BE2C (cell line): Measurements from ENCODE around the gene HOXB13.
"Not testable (repeated sequence)": the region's sequence is repeated elsewhere in the genome, so short reads cannot be mapped to it uniquely, and the experiment has no call there.

Experiments
- DNase-seq: peaks from one replicate; pipeline ENCODE4 v3.0.0-alpha.2; 2020
- H3K27me3 ChIP-seq: fragments of 250-450 bp; sonication (Bioruptor Pico); 2 replicates; pipeline ENCODE4 v1.5.1; 2020; ENCODE audit warnings: mild to moderate bottlenecking
- H3K36me3 ChIP-seq: fragments of 250-450 bp; sonication (Bioruptor Pico); 2 replicates; pipeline ENCODE4 v1.5.1; 2020; ENCODE audit warnings: mild to moderate bottlenecking
- H3K4me1 ChIP-seq: fragments of 250-450 bp; sonication (Bioruptor Pico); 2 replicates; pipeline ENCODE4 v1.5.1; 2020
- H3K4me3 ChIP-seq: 2 replicates; pipeline ENCODE4 v1.5.1; 2011; ENCODE audit warnings: low read depth, low read length
- H3K9me3 ChIP-seq: fragments of 250-450 bp; sonication (Bioruptor Pico); 2 replicates; pipeline ENCODE4 v1.5.1; 2020
- TF ChIP-seq, protein P1 (sequence below): IDR thresholded peaks from 2 replicates; pipeline ENCODE4 v1.5.1; 2012; ENCODE audit warnings: mild to moderate bottlenecking, low read depth, low read length

The HOXB13 gene

GRCh38 chr17:48718227-48718760 is 10.3 kb downstream of the HOXB13 start:
- H3K27me3 ChIP-seq: peaks cover 97% of the 10 kb centered on the region

DNA sequence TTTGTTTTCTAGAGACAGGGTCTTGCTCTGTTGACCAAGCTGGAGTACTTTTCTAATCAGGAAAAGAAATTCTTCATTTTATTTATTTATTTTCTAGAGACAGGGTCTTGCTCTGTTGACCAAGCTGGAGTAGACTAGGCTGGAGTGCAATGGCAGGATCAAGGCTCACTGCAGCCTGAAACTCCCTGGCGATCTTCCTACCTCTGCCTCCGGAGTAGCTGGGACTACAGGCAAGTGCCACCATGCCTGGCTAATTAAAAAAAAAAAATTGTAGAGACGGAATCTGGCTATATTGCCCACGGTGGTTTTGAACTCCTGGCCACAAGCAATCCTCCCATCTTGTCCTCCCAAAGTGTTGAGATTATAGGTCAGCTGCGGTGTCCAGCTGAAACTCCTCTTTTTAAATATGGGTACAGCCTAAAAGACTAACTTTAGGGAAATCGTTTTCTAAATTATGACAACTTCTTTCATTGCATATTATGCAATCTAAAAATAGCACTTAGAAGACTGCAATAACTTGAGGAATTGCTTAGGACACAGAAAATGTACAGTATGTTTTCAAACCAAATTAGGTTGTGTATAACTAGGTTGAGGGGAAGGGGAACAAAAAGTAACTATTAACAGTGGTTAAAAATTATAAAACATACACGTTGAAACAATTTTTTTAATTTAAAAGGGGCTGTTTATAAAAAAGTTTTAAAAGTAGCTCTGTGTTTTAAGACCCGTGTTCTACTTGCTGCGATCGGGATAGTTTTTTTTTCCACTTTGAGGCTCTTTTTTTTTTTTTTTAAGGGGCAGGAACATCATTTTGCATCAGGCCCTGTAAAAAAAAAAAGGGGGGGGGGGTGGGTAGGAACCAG is 11.0 kb downstream of the HOXB13 start:
- Histone ChIP-seq H3K4me3 (no peak overlapping the region), H3K27me3 (peaks cover 95% of the 10 kb centered on the region), H3K9me3 (no peaks in the 10 kb centered on the region)

More at GRCh38 chr17:48718227-48718760, 10.3 kb downstream of the HOXB13 start:
- Histone ChIP-seq H3K9me3 (no peaks in the 10 kb centered on the region), H3K36me3 (no peaks in the 10 kb centered on the region), H3K4me3 (no peak overlapping the region), H3K4me1 (no peaks in the 10 kb centered on the region)
- TF ChIP-seq, protein P1, sequence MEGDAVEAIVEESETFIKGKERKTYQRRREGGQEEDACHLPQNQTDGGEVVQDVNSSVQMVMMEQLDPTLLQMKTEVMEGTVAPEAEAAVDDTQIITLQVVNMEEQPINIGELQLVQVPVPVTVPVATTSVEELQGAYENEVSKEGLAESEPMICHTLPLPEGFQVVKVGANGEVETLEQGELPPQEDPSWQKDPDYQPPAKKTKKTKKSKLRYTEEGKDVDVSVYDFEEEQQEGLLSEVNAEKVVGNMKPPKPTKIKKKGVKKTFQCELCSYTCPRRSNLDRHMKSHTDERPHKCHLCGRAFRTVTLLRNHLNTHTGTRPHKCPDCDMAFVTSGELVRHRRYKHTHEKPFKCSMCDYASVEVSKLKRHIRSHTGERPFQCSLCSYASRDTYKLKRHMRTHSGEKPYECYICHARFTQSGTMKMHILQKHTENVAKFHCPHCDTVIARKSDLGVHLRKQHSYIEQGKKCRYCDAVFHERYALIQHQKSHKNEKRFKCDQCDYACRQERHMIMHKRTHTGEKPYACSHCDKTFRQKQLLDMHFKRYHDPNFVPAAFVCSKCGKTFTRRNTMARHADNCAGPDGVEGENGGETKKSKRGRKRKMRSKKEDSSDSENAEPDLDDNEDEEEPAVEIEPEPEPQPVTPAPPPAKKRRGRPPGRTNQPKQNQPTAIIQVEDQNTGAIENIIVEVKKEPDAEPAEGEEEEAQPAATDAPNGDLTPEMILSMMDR: no peak
- DNase-seq: no peak

DNA sequence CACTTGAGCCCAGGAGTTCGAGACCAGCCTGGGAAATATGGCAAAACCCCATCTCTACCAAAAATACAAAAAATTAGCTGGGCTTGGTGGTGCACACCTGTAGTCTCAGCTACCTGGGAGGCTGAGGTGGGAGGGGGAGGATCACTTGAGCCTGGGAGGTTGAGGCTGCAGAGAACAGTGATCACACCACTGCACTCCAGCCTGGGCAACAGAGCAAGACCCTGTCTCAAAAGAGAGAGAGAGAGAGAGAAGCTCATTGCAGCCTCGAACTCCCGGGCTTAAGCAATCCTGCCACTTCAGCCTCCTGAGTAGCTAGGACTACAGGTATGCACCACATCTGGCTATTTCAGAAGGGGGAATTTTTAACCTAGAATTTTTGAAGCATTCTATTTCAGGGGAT is 12.0 kb downstream of the HOXB13 start:
- H3K36me3 ChIP-seq, H3K4me1 ChIP-seq, H3K4me3 ChIP-seq, H3K9me3 ChIP-seq, DNase-seq: not testable (repeated sequence)
- peaks cover 95% of the 10 kb centered on the region for H3K27me3 ChIP-seq

More for the DNA sequence above, 11.0 kb downstream of the HOXB13 start:
- no peak for DNase-seq
- TF ChIP-seq, protein P1: no peak
- Histone ChIP-seq H3K4me1 (no peaks in the 10 kb centered on the region), H3K36me3 (no peaks in the 10 kb centered on the region)

DNA sequence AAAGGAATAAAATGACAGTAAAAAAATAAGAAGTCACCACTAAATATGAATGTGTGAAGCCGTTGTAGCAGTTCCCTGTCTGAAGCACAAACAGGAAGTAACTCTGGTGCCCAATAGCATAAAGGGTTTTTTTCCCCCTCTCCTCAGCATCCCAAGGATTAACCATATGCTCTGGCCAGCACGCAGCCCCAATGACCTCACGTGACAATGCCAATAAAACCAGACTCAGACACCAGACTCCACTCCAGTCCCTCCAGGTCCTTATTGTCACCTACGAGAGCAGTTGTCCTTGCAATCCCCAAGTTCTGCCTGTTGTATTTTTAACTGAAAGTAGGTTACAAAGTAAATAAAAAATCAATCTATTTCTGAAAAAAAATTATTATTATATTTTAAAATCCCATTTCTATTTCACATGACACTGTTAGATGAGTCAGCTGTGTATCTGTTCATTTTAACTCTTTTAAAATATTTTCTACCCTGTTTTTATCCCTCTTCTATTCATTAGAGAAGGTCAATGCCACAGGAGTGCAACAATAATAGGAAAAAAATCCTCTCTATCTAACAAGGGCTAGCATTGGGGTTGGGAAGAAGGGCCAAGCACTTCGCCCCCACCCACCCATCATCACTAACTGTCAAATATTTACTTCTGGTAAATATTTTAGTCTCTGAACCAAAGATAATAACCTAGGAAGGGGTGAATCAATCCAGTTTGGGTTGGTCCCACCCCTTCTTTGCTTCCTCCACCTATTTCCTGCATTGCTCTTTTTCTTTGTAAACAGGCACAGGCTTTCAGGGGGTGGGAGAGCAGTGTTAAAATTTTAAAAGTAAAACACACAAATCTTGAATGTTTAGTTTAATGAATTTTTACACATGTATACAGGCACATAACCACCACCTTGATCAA is 12.8 kb downstream of the HOXB13 start:
- Histone ChIP-seq H3K9me3 (no peaks in the 10 kb centered on the region), H3K27me3 (peaks cover 93% of the 10 kb centered on the region), H3K36me3 (no peaks in the 10 kb centered on the region), H3K4me3 (no peak overlapping the region), H3K4me1 (no peaks in the 10 kb centered on the region)
- TF ChIP-seq, protein P1: no peak
- DNase-seq: no peak

- H3K27me3 ChIP-seq: peaks cover 94% of the 10 kb centered on the region
- TF ChIP-seq, protein P1: no peak
- no peak for DNase-seq
- H3K4me3 ChIP-seq: no peak overlapping the region
- H3K36me3 ChIP-seq: no peaks in the 10 kb centered on the region
- H3K4me1 ChIP-seq: no peaks in the 10 kb centered on the region
- no peaks in the 10 kb centered on the region for H3K9me3 ChIP-seq
These were observed 17.4 kb downstream of the HOXB13 start for GRCh38 chr17:48711128-48711527.
